Measurements from ENCODE around the gene RSPH9. TPM values are rescaled to one million over a fixed set of nuclear protein-coding genes. Genes with fewer than 3 reads are reported as not detected.

The RSPH9 gene
- total RNA-seq, 6 experiments from 2014 or later: not detected

- Histone ChIP-seq H3K27me3 (no peaks in the 10 kb centered on the region), H3K9me3 (no peaks in the 10 kb centered on the region), H3K27ac (peak overlapping the region in 2 of 3 donors; percentile 37 to 50), H3K36me3 (no peaks in the 10 kb centered on the region), H3K4me1 (no peaks in the 10 kb centered on the region), H3K4me3 (no peak overlapping the region)
- TF ChIP-seq, protein P1, sequence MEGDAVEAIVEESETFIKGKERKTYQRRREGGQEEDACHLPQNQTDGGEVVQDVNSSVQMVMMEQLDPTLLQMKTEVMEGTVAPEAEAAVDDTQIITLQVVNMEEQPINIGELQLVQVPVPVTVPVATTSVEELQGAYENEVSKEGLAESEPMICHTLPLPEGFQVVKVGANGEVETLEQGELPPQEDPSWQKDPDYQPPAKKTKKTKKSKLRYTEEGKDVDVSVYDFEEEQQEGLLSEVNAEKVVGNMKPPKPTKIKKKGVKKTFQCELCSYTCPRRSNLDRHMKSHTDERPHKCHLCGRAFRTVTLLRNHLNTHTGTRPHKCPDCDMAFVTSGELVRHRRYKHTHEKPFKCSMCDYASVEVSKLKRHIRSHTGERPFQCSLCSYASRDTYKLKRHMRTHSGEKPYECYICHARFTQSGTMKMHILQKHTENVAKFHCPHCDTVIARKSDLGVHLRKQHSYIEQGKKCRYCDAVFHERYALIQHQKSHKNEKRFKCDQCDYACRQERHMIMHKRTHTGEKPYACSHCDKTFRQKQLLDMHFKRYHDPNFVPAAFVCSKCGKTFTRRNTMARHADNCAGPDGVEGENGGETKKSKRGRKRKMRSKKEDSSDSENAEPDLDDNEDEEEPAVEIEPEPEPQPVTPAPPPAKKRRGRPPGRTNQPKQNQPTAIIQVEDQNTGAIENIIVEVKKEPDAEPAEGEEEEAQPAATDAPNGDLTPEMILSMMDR (IDR thresholded peaks at IDR 0.05): no peak
- no peak for TF ChIP-seq POLR2A (IDR thresholded peaks at IDR 0.05)
- intact Hi-C loops (cut with DNase I): no loop called here
- WGBS (ENCODE audit: insufficient coverage, low coverage, low lambda C conversion rate, missing lambda C conversion rate): 0% methylated on average over 1 of the region's 2 CpGs
- no peak for ATAC-seq
- DNase-seq: no peak
Observed at GRCh38 chr6:43702171-43702533, 57.3 kb downstream of the RSPH9 start.

- Histone ChIP-seq H3K4me3 (no peak overlapping the region), H3K36me3 (no peaks in the 10 kb centered on the region), H3K9me3 (no peaks in the 10 kb centered on the region), H3K4me1 (no peaks in the 10 kb centered on the region), H3K27ac (peak overlapping the region; percentile 20 to 50 (median 47)), H3K27me3 (no peaks in the 10 kb centered on the region)
- TF ChIP-seq POLR2A (IDR thresholded peaks at IDR 0.05): no peak
- TF ChIP-seq, protein P1 (IDR thresholded peaks at IDR 0.05): no peak
- peak; percentile 75 to 81 (median 80) for ATAC-seq
- peak; percentile 72 to 77 (median 74) for DNase-seq
- intact Hi-C loops (cut with DNase I): no loop called here
- WGBS (ENCODE audit: insufficient coverage, low coverage, low lambda C conversion rate, missing lambda C conversion rate): 56% methylated on average over 5 of the region's 15 CpGs
Observed at GRCh38 chr6:43702534-43703440, 58.0 kb downstream of the RSPH9 start.

GRCh38 chr6:43703512-43704429, 58.9 kb downstream of the RSPH9 start:
- TF ChIP-seq, protein P1 (IDR thresholded peaks at IDR 0.05): no peak
- TF ChIP-seq POLR2A (IDR thresholded peaks at IDR 0.05): no peak
- WGBS (ENCODE audit: insufficient coverage, low coverage, low lambda C conversion rate, missing lambda C conversion rate): 79% methylated on average over 7 of the region's 8 CpGs

DNA sequence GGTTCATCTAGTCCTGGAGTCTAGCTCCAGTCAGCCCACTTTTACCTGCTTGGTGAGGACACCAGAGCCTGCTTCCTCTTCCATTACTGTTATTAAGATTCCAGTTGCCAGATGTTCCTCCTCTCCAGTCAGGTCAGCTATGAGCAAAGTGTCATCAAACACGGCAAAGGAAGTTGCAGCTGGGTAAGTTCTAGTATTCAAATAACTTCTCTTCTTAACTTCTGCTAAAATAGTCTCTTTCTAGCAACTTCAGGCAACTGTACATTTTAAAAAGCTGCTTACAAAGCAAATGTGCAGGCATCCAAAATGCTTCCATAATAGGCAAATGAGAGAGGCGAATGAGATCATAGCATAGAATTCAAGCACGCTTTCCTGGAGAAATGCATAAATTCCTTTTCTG, 61.2 kb downstream of the RSPH9 start:
- Histone ChIP-seq H3K9me3 (no peaks in the 10 kb centered on the region), H3K4me3 (no peak overlapping the region), H3K27ac (no peak overlapping the region), H3K36me3 (no peaks in the 10 kb centered on the region), H3K4me1 (no peaks in the 10 kb centered on the region), H3K27me3 (no peaks in the 10 kb centered on the region)
- no peak for DNase-seq
- TF ChIP-seq, protein P1 (IDR thresholded peaks at IDR 0.05): no peak
- TF ChIP-seq POLR2A (IDR thresholded peaks at IDR 0.05): no peak
- peak in 1 of 4 donors; percentile 32 for ATAC-seq
- WGBS (ENCODE audit: insufficient coverage, low coverage, low lambda C conversion rate, missing lambda C conversion rate): 39% methylated on average over 3 of the region's 3 CpGs
- intact Hi-C loops (cut with DNase I): no loop called here

More at GRCh38 chr6:43703512-43704429, 58.9 kb downstream of the RSPH9 start:
- DNase-seq: no peak
- ATAC-seq: no peak
- Histone ChIP-seq H3K4me1 (no peaks in the 10 kb centered on the region), H3K36me3 (no peaks in the 10 kb centered on the region), H3K4me3 (no peak overlapping the region), H3K9me3 (no peaks in the 10 kb centered on the region), H3K27me3 (no peaks in the 10 kb centered on the region), H3K27ac (no peak overlapping the region)
- intact Hi-C loops (cut with DNase I): no loop called here
